SU-DHL-6 (cell line): Measurements from ENCODE around the gene EME2.

Experiments
- EZH2phosphoT487 ChIP-seq: fragments of 200-600 bp; sonication (generic), shearing (Covaris generic); conservative IDR thresholded peaks from 2 replicates; pipeline ENCODE4 v1.6.1; 2018; ENCODE audit warnings: mild to moderate bottlenecking, antibody characterized with exemption, low read length, moderate library complexity, mixed read lengths
- TF ChIP-seq, protein P1 (sequence below): fragments of 200-600 bp; sonication (generic); IDR thresholded peaks from one replicate; pipeline ENCODE4 v1.5.1; 2017; ENCODE audit warnings: antibody characterized with exemption, mild to moderate bottlenecking, low read length, moderate library complexity; ENCODE audit not compliant: insufficient read depth, poor library complexity, severe bottlenecking

DNA sequence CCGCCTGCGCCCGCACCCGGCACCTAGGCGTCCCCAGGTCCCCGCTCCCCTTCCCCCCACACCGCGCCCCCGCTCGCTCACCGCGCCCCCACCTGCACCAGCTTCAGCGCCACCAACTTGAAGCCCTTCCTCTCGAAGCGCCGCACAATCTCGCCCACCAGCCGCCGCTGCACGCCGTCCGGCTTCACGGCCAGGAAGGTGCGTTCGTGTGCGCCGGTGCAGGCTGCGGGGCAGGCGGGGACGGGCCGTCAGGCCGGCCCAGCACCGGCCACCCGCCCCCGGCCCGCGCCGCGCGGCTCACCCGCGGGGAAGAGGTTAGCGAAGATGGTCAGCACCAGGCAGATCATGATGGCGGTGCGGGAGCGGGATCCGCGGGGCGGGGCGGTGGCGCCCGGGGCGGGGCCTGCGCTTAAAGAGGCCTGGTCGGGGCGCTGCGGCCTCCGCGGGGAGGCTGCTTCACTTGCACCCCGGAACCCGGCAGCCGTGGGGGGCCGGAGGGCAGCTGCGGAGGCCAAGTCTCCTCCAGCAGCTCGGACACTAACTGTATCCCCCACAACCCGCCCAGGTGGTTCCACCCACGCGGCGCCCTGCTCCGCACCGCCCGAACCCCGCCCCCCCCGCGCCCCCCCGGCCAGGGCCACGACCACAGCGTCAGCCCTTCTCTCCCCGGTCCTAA, 1.3 kb upstream of the EME2 start, which contains the start of gene NME3:
- TF ChIP-seq, protein P1, sequence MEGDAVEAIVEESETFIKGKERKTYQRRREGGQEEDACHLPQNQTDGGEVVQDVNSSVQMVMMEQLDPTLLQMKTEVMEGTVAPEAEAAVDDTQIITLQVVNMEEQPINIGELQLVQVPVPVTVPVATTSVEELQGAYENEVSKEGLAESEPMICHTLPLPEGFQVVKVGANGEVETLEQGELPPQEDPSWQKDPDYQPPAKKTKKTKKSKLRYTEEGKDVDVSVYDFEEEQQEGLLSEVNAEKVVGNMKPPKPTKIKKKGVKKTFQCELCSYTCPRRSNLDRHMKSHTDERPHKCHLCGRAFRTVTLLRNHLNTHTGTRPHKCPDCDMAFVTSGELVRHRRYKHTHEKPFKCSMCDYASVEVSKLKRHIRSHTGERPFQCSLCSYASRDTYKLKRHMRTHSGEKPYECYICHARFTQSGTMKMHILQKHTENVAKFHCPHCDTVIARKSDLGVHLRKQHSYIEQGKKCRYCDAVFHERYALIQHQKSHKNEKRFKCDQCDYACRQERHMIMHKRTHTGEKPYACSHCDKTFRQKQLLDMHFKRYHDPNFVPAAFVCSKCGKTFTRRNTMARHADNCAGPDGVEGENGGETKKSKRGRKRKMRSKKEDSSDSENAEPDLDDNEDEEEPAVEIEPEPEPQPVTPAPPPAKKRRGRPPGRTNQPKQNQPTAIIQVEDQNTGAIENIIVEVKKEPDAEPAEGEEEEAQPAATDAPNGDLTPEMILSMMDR = no peak
- no peak for TF ChIP-seq EZH2phosphoT487
